A549 (cell line): Measurements from ENCODE around the gene FGD1.

Experiments
- CEBPB ChIP-seq, 2 experiments: fragments of >200 bp in 1 of 2; sonication (Bioruptor Twin) in 1 of 2; formaldehyde crosslinking in 1 of 2; IDR thresholded peaks; 2 replicates each; pipeline ENCODE4 v1.6.1; 2012 to 2016
- CHD2 ChIP-seq: fragments of 150-350 bp; IDR thresholded peaks from 2 replicates; pipeline ENCODE4 v1.6.1; 2014; ENCODE audit warnings: low read length; ENCODE audit not compliant: partially characterized antibody
- CHD4 ChIP-seq: fragments of 200-600 bp; sonication (generic); IDR thresholded peaks from 2 replicates; pipeline ENCODE4 v1.6.1; 2016; ENCODE audit warnings: antibody characterized with exemption, mild to moderate bottlenecking, borderline replicate concordance
- HEYL ChIP-seq: fragments of 250-450 bp; sonication (Bioruptor Pico); IDR thresholded peaks from 2 replicates; pipeline ENCODE4 v1.8.0; 2021; ENCODE audit warnings: mild to moderate bottlenecking, moderate library complexity
- HOXB5 ChIP-seq: fragments of 250-450 bp; sonication (Bioruptor Pico); IDR thresholded peaks from 2 replicates; pipeline ENCODE4 v1.5.0; 2020; ENCODE audit warnings: mild to moderate bottlenecking, moderate library complexity
- MAFK ChIP-seq: fragments of 450-650 bp; IDR thresholded peaks from 2 replicates; pipeline ENCODE4 v1.6.1; 2014; ENCODE audit not compliant: partially characterized antibody
- NR3C1 ChIP-seq: fragments of >200 bp; sonication (Bioruptor Twin); formaldehyde crosslinking; IDR thresholded peaks from 3 replicates; pipeline ENCODE4 v1.6.1; 2017
- POLR2A ChIP-seq: IDR thresholded peaks from 2 replicates; pipeline ENCODE4 v1.6.1; 2012; ENCODE audit warnings: mild to moderate bottlenecking, low read length
- RAD21 ChIP-seq, 2 experiments: fragments of >200 bp in 1 of 2; sonication (Bioruptor Twin) in 1 of 2; formaldehyde crosslinking in 1 of 2; IDR thresholded peaks in 1 of 2; conservative IDR thresholded peaks in 1 of 2; 2 replicates in 1 of 2; 3 replicates in 1 of 2; pipeline ENCODE4 v1.6.1; 2012 to 2018; ENCODE audit warnings: inconsistent platforms in 1 of 2
- ZSCAN20 ChIP-seq: fragments of 250-450 bp; sonication (Bioruptor Pico); IDR thresholded peaks from 2 replicates; pipeline ENCODE4 v1.8.0; 2022; ENCODE audit warnings: mild to moderate bottlenecking, moderate library complexity
- TF ChIP-seq, protein P1 (sequence below): fragments of >200 bp; sonication (Bioruptor Twin); formaldehyde crosslinking; IDR thresholded peaks from 3 replicates; pipeline ENCODE4 v1.5.1; 2016
- TF ChIP-seq, protein P2 (sequence below): fragments of 200-600 bp; sonication (generic); IDR thresholded peaks from 2 replicates; pipeline ENCODE4 v1.6.1; 2016; ENCODE audit warnings: antibody characterized with exemption, mild to moderate bottlenecking, moderate library complexity
- TF ChIP-seq, protein P3 (sequence below): fragments of 250-450 bp; sonication (Bioruptor Pico); IDR thresholded peaks from 2 replicates; pipeline ENCODE4 v1.5.0; 2021; ENCODE audit warnings: mild to moderate bottlenecking, moderate library complexity, borderline replicate concordance
- TF ChIP-seq, protein P4 (sequence below): IDR thresholded peaks from 2 replicates; pipeline ENCODE4 v1.6.1; 2012

DNA sequence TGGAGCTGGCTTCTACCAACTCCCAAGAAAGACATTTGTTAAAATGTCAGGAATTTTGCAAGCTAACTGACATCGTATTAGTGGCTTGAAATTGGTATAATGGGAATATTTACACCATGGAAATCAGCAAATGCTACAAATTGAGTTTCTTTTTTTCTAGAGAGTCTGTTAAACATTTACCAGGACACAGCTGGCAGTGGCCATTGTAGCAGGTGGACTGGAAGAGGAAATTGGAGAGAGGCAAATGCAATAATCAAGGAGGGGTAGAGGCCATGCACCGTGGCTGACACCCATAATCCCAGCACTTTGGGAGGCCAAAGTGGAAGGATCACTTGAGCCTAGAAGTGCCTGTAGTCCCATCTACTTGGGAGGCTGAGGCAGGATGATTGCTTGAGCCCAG, 88.8 kb downstream of the FGD1 start:
- TF ChIP-seq POLR2A (no peak), CHD2 (no peak), NR3C1 (no peak), ZSCAN20 (CRISPR knock-in tag) (no peak), MAFK (no peak), HOXB5 (CRISPR knock-in tag) (no peak), HEYL (no peak), RAD21 (conservative IDR thresholded peaks at IDR 0.05 in 1 of 2, IDR thresholded peaks at IDR 0.05 in 1 of 2) (no peak), CHD4 (no peak), CEBPB (IDR thresholded peaks at IDR 0.05) (no peak)
- TF ChIP-seq, protein P1, sequence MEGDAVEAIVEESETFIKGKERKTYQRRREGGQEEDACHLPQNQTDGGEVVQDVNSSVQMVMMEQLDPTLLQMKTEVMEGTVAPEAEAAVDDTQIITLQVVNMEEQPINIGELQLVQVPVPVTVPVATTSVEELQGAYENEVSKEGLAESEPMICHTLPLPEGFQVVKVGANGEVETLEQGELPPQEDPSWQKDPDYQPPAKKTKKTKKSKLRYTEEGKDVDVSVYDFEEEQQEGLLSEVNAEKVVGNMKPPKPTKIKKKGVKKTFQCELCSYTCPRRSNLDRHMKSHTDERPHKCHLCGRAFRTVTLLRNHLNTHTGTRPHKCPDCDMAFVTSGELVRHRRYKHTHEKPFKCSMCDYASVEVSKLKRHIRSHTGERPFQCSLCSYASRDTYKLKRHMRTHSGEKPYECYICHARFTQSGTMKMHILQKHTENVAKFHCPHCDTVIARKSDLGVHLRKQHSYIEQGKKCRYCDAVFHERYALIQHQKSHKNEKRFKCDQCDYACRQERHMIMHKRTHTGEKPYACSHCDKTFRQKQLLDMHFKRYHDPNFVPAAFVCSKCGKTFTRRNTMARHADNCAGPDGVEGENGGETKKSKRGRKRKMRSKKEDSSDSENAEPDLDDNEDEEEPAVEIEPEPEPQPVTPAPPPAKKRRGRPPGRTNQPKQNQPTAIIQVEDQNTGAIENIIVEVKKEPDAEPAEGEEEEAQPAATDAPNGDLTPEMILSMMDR, result no peak
- TF ChIP-seq, protein P2, sequence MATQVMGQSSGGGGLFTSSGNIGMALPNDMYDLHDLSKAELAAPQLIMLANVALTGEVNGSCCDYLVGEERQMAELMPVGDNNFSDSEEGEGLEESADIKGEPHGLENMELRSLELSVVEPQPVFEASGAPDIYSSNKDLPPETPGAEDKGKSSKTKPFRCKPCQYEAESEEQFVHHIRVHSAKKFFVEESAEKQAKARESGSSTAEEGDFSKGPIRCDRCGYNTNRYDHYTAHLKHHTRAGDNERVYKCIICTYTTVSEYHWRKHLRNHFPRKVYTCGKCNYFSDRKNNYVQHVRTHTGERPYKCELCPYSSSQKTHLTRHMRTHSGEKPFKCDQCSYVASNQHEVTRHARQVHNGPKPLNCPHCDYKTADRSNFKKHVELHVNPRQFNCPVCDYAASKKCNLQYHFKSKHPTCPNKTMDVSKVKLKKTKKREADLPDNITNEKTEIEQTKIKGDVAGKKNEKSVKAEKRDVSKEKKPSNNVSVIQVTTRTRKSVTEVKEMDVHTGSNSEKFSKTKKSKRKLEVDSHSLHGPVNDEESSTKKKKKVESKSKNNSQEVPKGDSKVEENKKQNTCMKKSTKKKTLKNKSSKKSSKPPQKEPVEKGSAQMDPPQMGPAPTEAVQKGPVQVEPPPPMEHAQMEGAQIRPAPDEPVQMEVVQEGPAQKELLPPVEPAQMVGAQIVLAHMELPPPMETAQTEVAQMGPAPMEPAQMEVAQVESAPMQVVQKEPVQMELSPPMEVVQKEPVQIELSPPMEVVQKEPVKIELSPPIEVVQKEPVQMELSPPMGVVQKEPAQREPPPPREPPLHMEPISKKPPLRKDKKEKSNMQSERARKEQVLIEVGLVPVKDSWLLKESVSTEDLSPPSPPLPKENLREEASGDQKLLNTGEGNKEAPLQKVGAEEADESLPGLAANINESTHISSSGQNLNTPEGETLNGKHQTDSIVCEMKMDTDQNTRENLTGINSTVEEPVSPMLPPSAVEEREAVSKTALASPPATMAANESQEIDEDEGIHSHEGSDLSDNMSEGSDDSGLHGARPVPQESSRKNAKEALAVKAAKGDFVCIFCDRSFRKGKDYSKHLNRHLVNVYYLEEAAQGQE, result no peak
- TF ChIP-seq, protein P3, sequence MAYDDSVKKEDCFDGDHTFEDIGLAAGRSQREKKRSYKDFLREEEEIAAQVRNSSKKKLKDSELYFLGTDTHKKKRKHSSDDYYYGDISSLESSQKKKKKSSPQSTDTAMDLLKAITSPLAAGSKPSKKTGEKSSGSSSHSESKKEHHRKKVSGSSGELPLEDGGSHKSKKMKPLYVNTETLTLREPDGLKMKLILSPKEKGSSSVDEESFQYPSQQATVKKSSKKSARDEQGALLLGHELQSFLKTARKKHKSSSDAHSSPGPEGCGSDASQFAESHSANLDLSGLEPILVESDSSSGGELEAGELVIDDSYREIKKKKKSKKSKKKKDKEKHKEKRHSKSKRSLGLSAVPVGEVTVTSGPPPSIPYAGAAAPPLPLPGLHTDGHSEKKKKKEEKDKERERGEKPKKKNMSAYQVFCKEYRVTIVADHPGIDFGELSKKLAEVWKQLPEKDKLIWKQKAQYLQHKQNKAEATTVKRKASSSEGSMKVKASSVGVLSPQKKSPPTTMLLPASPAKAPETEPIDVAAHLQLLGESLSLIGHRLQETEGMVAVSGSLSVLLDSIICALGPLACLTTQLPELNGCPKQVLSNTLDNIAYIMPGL, result no peak
- TF ChIP-seq, protein P4, sequence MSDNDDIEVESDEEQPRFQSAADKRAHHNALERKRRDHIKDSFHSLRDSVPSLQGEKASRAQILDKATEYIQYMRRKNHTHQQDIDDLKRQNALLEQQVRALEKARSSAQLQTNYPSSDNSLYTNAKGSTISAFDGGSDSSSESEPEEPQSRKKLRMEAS, result no peak
